Stimulated activated CD4-positive, alpha-beta T cell treated with anti-CD3 and anti-CD28 coated beads, TNF-alpha, amount 100 ng/mL, for 1 hour (primary cell): ENCODE results near the gene XK.
A peak's percentile ranks its signal among the peaks of the same experiment; 100 is the strongest.

Source experiments
- DNase-seq, 3 donors: peaks; one replicate each; pipeline ENCODE4 v3.0.0-alpha.2; 2020; ENCODE audit warnings: low read depth in 3 of 3, low spot score in 1 of 3

Gene XK

GRCh38 chrX:37679230-37679629 is 6.4 kb upstream of the XK start:
- DNase-seq = no peak

DNA sequence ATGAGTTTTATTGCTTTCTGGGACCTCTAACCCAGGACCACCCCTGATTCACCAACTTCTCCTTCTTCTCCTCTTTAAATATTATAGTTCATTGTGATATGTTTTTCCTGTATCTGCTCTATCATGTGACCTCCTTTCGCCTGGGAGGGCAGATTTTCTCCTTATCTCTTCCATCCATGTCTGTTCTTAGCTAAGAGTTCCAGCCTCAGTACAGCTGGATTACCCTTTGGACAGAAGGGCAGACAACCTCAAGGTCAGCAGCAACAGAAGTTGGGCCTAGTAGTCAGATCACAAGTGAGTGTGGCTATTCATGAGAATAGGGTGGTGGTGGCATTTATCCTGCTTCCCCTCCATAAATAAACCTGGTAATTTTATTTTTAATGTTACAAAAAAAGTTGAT is 5.7 kb upstream of the XK start:
- DNase-seq = no peak

DNA sequence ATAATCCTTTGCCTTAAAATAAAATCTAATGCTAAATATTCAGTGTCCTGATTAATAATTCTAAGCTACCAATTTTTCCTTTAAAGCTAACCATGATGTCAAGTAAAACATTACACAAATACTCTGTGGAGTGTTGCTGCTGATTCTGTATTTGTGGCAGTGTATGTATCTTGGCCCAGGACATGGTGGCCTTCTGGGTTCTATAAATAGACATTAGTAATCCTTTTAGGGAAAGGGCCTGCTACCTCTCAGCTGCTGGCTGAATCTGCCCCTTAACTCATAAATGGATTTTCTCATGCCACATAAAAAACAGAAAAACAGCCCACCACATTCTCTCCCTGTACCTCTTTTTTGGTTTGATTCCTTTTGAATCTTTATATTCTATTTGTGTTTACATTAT is 1.2 kb upstream of the XK start:
- no peak for DNase-seq

GRCh38 chrX:37684973-37685372 is 618 bp upstream of the XK start:
- no peak for DNase-seq

- DNase-seq = no peak
These were observed 891 bp downstream of the XK start for GRCh38 chrX:37686369-37686995.

- DNase-seq = no peak
These were observed 1.4 kb downstream of the XK start for GRCh38 chrX:37686996-37687395.

GRCh38 chrX:37690119-37690518 is 4.5 kb downstream of the XK start:
- DNase-seq = no peak

GRCh38 chrX:37692918-37693317 is 7.3 kb downstream of the XK start:
- DNase-seq = no peak

DNA sequence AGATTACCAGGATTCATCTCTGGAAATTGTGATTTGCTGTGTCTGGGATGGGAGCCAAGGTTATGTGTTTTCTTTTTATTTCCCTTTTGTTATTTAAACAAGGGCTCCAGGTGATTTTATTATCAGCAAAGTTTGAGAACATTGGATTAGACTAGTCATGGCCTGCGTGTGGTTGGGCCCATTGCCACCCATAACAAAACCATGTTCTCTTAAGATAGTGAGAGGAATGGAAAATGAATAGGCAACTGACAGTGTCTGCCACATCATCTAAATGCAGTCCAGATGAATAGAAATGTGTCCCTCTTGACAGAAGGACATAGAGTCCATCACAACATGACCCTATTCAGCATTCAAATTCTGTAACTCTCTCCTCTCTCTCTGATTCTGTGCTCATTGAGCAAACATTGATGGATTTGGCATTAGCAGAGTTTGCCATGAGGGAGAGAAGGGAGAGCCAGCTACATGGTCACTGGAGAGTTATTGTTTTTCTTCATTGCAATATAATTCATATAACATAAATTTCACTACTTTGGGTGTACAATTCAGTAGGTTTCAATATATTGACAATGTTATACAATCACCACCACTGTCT is 11.7 kb downstream of the XK start:
- no peak for DNase-seq

- DNase-seq = no peak
These were observed 16.0 kb downstream of the XK start for GRCh38 chrX:37701588-37701987.

- DNase-seq = no peak
These were observed 26.4 kb downstream of the XK start for GRCh38 chrX:37711991-37712390.

GRCh38 chrX:37712458-37712857 is 26.9 kb downstream of the XK start:
- no peak for DNase-seq

DNA sequence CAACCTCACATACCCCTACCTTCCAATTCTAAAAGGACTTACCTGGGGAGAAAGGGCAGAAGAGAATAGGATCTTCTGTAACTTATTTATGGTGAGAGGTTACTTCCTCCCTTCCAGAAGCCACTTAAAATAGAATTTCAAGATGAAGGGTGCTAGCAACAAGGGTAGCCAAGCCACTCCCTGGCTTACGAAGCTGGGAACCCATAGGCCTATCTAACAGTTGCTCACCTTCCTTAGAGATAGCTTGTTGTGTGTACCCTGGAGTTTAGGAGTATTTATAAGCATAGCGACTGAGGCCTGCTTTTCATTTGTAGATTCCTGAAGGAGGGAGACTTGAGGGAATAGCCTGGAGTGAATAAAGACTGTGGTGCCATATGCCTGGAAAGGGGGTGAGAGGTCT is 28.9 kb downstream of the XK start:
- DNase-seq = no peak

GRCh38 chrX:37716602-37717001 is 31.0 kb downstream of the XK start:
- no peak for DNase-seq

GRCh38 chrX:37717708-37718107 is 32.1 kb downstream of the XK start:
- no peak for DNase-seq

DNA sequence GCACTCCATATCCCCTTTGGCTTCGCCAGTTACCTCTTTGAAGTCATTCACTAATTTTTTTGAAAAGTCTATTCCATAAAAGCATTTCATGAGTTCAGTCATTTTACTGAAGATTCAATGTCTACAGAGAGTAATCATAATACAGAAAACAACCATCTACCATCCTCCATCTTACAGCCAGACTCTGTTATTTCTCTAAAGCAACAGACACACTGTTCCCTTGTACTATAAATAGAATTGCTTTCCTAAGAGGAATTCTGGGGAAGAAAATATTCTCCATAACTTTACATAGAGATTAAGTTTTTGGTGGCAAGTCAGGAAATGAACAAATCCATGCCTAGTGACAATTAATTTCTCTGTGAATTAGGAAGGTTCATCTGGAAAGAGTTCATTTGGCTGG is 37.0 kb downstream of the XK start:
- DNase-seq = no peak

- DNase-seq = no peak
These were observed 40.8 kb downstream of the XK start for GRCh38 chrX:37726346-37726745.

- peak; percentile 24 to 60 (median 56) for DNase-seq
These were observed 59.8 kb downstream of the XK start for GRCh38 chrX:37745354-37745753.

- DNase-seq = no peak
These were observed 60.2 kb downstream of the XK start for GRCh38 chrX:37745835-37746217.

DNA sequence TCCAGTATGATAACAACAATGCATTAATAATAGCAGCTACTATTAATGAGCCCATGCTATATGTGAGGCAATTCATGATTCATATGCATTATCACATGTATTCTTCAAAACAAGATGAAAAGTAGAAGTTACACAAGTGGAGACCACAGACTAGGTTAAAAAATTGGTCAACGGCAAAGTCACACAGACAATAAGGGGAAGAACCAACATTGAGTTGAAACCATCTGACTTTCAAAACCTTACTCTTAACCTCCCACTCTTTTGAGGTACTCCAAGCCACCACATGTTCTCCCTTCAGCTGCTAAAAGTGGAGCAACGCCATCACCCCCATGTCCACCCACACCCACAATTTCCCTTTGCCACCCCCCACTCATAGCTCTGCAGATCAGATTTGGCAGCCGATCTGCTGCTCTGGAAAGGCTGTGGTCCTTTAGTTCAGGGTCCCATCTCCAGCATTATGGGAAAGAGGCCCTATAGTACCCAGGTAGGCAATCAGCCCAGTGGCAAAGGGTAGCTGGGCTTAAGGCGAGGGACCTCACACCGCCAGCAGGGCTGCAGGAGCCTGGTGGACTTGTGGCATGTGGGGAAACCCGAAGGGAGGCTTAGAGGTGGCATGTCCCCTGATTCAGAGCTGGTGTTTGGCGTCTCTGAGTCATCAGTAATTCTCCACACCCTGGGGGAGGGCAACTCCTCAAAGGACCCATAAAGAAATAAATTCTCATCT is 60.8 kb downstream of the XK start:
- DNase-seq = no peak

DNA sequence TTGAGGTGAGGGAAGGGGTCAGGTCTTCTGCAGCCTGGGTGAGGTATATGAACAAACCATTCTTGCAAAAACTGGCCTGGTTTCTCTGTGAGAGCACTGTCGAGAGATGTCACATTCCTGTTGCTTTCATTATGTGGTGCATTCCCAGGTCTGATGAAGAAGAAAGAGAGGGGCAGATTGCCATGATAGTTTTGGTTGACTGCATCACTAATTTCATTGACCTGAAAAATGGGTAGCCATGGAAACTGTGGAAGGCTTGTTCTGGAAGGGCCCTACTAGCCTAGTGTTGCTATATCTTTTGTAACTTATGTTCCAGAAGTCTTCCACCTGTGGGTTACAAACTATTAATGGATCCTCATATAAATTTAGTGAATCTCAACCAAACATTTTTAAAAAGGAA is 61.4 kb downstream of the XK start:
- DNase-seq = no peak

DNA sequence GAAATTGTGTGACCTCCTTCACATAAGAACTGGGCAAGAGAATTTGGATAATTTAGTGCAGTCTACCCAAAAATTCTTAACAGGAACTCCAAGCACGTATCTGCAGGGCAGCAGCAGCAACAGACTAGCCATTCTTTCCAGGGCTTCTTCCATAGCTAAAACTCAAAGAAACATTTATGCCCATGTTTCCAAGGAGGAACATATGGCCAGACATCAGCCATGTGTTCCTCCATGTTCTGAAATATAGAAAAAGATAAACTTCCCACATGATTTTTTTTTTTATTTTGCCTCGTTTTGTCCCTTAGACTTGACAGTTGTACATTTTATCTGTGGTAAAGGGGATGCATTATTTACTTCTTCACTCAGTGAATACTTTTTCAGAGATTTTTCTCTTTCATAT is 66.7 kb downstream of the XK start:
- DNase-seq = no peak

GRCh38 chrX:37752936-37753335 is 67.3 kb downstream of the XK start:
- no peak for DNase-seq
